Measurements from ENCODE around the gene CHCHD3. TPM values are rescaled to one million over a fixed set of nuclear protein-coding genes. Genes with fewer than 3 reads are reported as not detected.

Gene CHCHD3
- total RNA-seq, 1 experiment from 2014 or later: 181 TPM

GRCh38 chr7:132745510-132745909, 336.4 kb downstream of the CHCHD3 start:
- DNase-seq (ENCODE audit: low spot score): no peak

DNA sequence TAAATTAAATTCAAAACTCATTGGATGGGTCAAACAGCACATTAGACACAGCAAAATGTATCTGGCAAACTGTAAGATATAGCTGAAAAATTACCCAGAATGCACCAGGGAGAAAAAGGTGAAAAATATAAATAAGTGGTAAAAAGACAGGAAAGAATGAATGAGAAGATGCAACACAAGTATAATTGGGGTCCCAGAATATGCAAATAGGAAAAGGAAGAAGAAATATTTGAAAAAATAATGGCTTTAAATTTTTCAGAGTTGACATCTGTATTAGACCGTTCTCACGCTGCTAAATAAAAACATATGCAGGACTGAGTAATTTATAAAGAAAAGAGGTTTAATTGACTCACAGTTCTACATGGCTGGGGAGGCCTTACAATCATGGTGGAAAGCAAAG, 337.9 kb downstream of the CHCHD3 start:
- DNase-seq (ENCODE audit: low spot score): no peak

- DNase-seq (ENCODE audit: low spot score): peak; percentile 78
Observed at GRCh38 chr7:132742189-132742612, 339.7 kb downstream of the CHCHD3 start.

DNA sequence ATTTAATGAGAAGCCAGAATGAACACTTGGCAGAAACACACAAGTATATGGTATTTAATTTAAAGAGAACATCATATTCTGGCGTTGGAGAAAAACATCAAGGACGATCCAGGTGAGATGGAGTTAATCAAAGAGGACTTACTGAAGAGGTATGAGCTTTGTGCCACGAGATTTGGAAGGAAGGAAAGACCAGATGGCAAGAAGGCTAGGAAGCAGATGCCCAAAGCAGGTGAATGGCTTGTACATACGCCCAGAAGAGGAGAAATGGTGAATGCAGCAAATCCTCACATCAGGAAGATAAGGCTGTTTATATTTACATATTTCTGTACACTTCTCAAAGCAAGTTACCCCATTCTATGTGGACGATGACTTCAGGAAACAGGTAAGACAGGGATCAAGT, 341.7 kb downstream of the CHCHD3 start:
- no peak for DNase-seq (ENCODE audit: low spot score)

DNA sequence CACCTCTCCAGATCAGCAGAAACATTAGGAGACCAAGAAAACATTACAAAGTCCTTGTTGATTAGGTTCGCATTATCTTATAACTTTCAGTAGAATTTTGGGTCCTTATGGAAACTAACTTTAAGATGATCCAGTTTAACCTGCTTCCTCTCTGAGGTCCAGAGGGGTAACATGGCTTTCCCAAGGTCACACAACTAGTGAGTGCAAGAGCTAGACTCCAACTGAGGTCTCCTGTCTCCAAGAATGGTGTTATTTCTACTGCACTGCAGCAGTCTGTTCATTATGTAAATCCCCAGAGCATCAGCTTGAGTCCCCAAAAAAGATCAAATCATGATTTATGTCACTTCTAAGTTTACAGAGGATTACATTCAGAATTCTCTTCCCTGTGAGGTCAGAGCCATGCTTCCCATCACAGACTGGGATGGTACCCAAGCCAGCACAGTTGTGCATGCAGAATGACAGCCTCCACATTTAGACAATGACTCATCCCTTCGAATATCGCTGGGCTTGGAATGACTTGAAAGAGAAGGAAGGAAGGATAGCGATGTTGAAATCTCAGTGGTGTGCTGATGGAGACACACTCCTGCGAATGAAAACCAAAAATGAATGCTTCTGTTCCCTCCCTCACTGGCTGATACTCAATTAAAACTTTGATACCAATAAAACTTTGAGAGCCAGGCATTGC, 342.5 kb downstream of the CHCHD3 start:
- peak; percentile 88 for DNase-seq (ENCODE audit: low spot score)

DNA sequence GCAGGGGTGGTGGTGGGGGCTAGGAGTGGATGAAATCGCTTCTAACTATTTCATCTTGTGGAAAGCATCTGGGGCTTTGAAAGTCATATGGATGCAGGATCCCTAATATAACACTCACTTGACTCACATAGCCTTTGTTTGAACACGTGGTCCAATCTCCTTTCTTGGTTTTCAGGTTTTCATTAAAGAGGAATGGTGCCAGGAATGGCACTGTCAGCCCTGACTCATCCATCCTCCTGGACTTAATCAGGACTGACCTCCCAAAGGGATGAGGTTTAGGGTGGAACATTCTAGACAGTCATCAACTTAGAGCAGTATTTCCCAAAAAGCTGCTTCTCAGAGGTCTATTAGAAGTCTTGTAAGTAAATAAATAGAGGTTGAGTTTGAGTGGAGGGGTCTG, 343.6 kb downstream of the CHCHD3 start:
- DNase-seq (ENCODE audit: low spot score): peak; percentile 91

GRCh38 chr7:132735476-132735875, 346.4 kb downstream of the CHCHD3 start:
- no peak for DNase-seq (ENCODE audit: low spot score)

Other genes with a start within 250 kb of the CHCHD3 start
- gene EXOC4, start 171.0 kb upstream of the CHCHD3 start, total RNA-seq (2014; rRNA removed; shearing (Covaris generic)): 37.4 and 50.3 TPM in 2 replicates

Data from A172 (cell line).